GM12875 (cell line): ENCODE measurements around the gene CAPN5.
A peak's percentile ranks its signal among the peaks of the same experiment; 100 is the strongest.

Experiments
- H3K4me3 ChIP-seq: one replicate; pipeline ENCODE4 v1.5.1; 2011; ENCODE audit warnings: low read depth, low read length, control low read depth
- CTCF ChIP-seq: IDR thresholded peaks from 2 replicates; pipeline ENCODE4 v1.5.1; 2011; ENCODE audit warnings: low read depth, mild to moderate bottlenecking, control low read depth, inconsistent platforms, low read length, moderate library complexity, borderline replicate concordance; ENCODE audit not compliant: insufficient read depth

The CAPN5 gene

GRCh38 chr11:77037057-77037456 is 29.7 kb upstream of the CAPN5 start:
- no peak for TF ChIP-seq CTCF
- H3K4me3 ChIP-seq: no peak overlapping the region

GRCh38 chr11:77038029-77038824 is 28.5 kb upstream of the CAPN5 start:
- no peak overlapping the region for H3K4me3 ChIP-seq
- no peak for TF ChIP-seq CTCF

GRCh38 chr11:77038825-77039326 is 27.9 kb upstream of the CAPN5 start:
- H3K4me3 ChIP-seq: peak overlapping the region; percentile 19
- TF ChIP-seq CTCF: no peak

DNA sequence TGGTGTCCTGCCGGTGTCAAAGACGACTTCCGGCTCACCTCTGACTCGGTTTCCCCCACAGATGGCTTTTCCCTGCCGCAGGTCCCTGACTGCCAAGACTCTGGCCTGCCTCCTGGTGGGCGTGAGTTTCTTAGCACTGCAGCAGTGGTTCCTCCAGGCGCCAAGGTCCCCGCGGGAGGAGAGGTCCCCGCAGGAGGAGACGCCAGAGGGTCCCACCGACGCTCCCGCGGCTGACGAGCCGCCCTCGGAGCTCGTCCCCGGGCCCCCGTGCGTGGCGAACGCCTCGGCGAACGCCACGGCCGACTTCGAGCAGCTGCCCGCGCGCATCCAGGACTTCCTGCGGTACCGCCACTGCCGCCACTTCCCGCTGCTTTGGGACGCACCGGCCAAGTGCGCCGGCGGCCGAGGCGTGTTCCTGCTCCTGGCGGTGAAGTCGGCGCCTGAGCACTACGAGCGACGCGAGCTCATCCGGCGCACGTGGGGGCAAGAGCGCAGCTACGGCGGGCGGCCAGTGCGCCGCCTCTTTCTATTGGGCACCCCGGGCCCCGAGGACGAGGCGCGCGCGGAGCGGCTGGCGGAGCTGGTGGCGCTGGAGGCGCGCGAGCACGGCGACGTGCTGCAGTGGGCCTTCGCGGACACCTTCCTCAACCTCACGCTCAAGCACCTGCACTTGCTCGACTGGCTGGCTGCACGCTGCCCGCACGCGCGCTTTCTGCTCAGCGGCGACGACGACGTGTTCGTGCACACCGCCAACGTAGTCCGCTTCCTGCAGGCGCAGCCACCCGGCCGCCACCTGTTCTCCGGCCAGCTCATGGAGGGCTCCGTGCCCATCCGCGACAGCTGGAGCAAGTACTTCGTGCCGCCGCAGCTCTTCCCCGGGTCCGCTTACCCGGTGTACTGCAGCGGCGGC is 27.0 kb upstream of the CAPN5 start:
- peak overlapping the region; percentile 40 for H3K4me3 ChIP-seq
- peak; percentile 56 for TF ChIP-seq CTCF

DNA sequence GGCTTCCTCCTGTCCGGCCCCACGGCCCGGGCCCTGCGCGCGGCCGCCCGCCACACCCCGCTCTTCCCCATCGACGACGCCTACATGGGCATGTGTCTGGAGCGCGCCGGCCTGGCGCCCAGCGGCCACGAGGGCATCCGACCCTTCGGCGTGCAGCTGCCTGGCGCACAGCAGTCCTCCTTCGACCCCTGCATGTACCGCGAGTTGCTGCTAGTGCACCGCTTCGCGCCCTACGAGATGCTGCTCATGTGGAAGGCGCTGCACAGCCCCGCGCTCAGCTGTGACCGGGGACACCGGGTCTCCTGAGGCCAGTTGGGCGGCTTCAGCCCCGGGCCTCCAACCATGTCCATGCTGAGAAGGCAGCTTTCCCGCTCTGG is 26.4 kb upstream of the CAPN5 start:
- H3K4me3 ChIP-seq: no peak overlapping the region

DNA sequence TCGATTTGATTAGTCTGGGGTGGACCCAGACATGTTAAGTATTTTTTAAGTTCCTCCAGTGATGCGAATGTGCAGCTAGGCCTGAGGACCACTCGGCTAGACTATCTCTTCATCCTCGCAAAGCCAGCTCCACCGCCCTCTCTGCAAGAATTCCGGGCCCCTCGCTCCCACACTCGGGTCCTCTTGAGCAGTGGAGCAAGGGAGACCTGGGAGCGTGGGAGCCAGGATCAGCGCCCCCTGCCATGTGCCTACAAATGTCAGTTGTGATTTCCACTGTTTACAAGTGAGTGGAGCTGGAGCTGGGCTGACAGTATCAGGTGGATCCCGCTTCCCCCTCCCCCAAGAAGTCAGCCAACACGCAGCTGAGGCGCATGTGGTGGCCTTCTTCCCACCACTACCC is 25.9 kb upstream of the CAPN5 start:
- no peak overlapping the region for H3K4me3 ChIP-seq
- no peak for TF ChIP-seq CTCF

More for the DNA sequence above, 26.4 kb upstream of the CAPN5 start:
- no peak for TF ChIP-seq CTCF
